Thymus (tissue), 11 donors: ENCODE data around the gene ZNF892. TPM values are rescaled to one million over a fixed set of nuclear protein-coding genes. Genes with fewer than 3 reads are reported as not detected.
"Not testable (repeated sequence)": the region's sequence is repeated elsewhere in the genome, so short reads cannot be mapped to it uniquely, and the experiment has no call there.

Experiments
- DNase-seq, 9 donors: peaks; one replicate each; pipeline ENCODE4 v3.0.0-alpha.2; 2013; ENCODE audit warnings: low spot score in 9 of 9, low read depth in 6 of 9, missing footprints in 1 of 9
- H3K27ac ChIP-seq, 2 donors: one replicate each; pipeline ENCODE4 v1.5.1; 2013; ENCODE audit warnings: control low read depth in 1 of 2, low read depth in 1 of 2, low read length in 1 of 2, mild to moderate bottlenecking in 1 of 2, moderate library complexity in 1 of 2
- H3K27me3 ChIP-seq, 2 donors: one replicate each; pipeline ENCODE4 v1.5.1; 2013; ENCODE audit warnings: low read length in 1 of 2; ENCODE audit not compliant: control insufficient read depth in 2 of 2, insufficient read depth in 1 of 2
- H3K36me3 ChIP-seq, 2 donors: one replicate each; pipeline ENCODE4 v1.5.1; 2013; ENCODE audit warnings: low read length in 1 of 2, mild to moderate bottlenecking in 1 of 2, moderate library complexity in 1 of 2; ENCODE audit not compliant: control insufficient read depth in 2 of 2, insufficient read depth in 2 of 2
- H3K4me1 ChIP-seq, 2 donors: one replicate each; pipeline ENCODE4 v1.5.1; 2013; ENCODE audit warnings: low read length in 2 of 2; ENCODE audit not compliant: control insufficient read depth in 2 of 2, insufficient read depth in 2 of 2
- H3K4me3 ChIP-seq, 2 donors: one replicate each; pipeline ENCODE4 v1.5.1; 2013; ENCODE audit warnings: low read length in 2 of 2, control low read depth in 1 of 2, mild to moderate bottlenecking in 1 of 2
- H3K9me3 ChIP-seq, 2 donors: one replicate each; pipeline ENCODE4 v1.5.1; 2013; ENCODE audit warnings: low read length in 1 of 2, mild to moderate bottlenecking in 1 of 2; ENCODE audit not compliant: control insufficient read depth in 2 of 2, insufficient read depth in 1 of 2
- WGBS: extraction: QIAGEN DNeasy Blood & Tissue Kit; methylation state at CpG from one replicate; pipeline ENCODE4 v1.1.7; 2013; 5-methylcytosine and 5-hydroxymethylcytosine counted together
- polyA plus RNA-seq: library from polyadenylated mRNA; stranded (reverse); fragments of 200-250 nt; gene quantifications from one replicate; pipeline ENCODE4 v1.2.3, GENCODE V29; 2013
- total RNA-seq: library from RNA; stranded (reverse); fragments of 120-200 nt; gene quantifications from one replicate; pipeline ENCODE4 v1.2.4, GENCODE V29; 2013
- donor health status: healthy.

ZNF892 gene
- total and polyA plus RNA-seq, 2 donors = 0.39 to 5.3 TPM

GRCh38 chr2:95238131-95238530 lies 30.8 kb downstream of the ZNF892 start:
- DNase-seq = no peak
- Histone ChIP-seq H3K36me3 (no peaks in the 10 kb centered on the region), H3K4me1 (no peaks in the 10 kb centered on the region), H3K9me3 (peaks cover 0 to 13% of the 10 kb centered on the region in 2 donors), H3K27me3 (no peaks in the 10 kb centered on the region), H3K4me3 (no peak overlapping the region), H3K27ac (no peak overlapping the region)

- WGBS = 97% methylated on average over 5 of the region's 5 CpGs
Measured at GRCh38 chr2:95240091-95240490, 32.8 kb downstream of the ZNF892 start.

GRCh38 chr2:95240556-95240955 lies 33.2 kb downstream of the ZNF892 start:
- Histone ChIP-seq H3K9me3 (peaks cover 0 to 13% of the 10 kb centered on the region in 2 donors), H3K27me3 (no peaks in the 10 kb centered on the region), H3K4me1 (no peaks in the 10 kb centered on the region), H3K36me3 (no peaks in the 10 kb centered on the region), H3K4me3 (no peak overlapping the region), H3K27ac (no peak overlapping the region)
- DNase-seq = no peak
- 95% methylated on average over 5 of the region's 5 CpGs for WGBS

More at GRCh38 chr2:95240091-95240490, 32.8 kb downstream of the ZNF892 start:
- H3K36me3 ChIP-seq = no peaks in the 10 kb centered on the region
- DNase-seq = no peak
- H3K9me3 ChIP-seq = peaks cover 0 to 13% of the 10 kb centered on the region in 2 donors
- no peak overlapping the region for H3K4me3 ChIP-seq
- H3K27me3 ChIP-seq = no peaks in the 10 kb centered on the region
- no peaks in the 10 kb centered on the region for H3K4me1 ChIP-seq
- no peak overlapping the region for H3K27ac ChIP-seq

- not testable (repeated sequence) for H3K4me3 ChIP-seq, H3K36me3 ChIP-seq, H3K4me1 ChIP-seq, H3K27ac ChIP-seq, H3K27me3 ChIP-seq, DNase-seq
- H3K9me3 ChIP-seq = peaks cover 0 to 13% of the 10 kb centered on the region in 2 donors
- WGBS = 93% methylated on average over 1 of the region's 1 CpG
Measured at GRCh38 chr2:95242084-95242483, 34.8 kb downstream of the ZNF892 start.

Other genes starting within 250 kb of the ZNF892 start
- gene MAL, start 181.8 kb upstream of the ZNF892 start, total RNA-seq = 190 TPM
- gene MAL, start 181.8 kb upstream of the ZNF892 start, polyA plus RNA-seq = 143 TPM
- 71.5 TPM for gene MRPS5, start 85.7 kb upstream of the ZNF892 start, total RNA-seq
- gene MRPS5, start 85.7 kb upstream of the ZNF892 start, polyA plus RNA-seq = 161 TPM
- 11.5 TPM for gene ZNF514, start 47.7 kb upstream of the ZNF892 start, total RNA-seq
- 18.6 TPM for gene ZNF514, start 47.7 kb upstream of the ZNF892 start, polyA plus RNA-seq
- 6.3 TPM for gene ZNF2, start 41.7 kb upstream of the ZNF892 start, total RNA-seq
- 2.5 TPM for gene ZNF2, start 41.7 kb upstream of the ZNF892 start, polyA plus RNA-seq
- gene PROM2, start 66.9 kb downstream of the ZNF892 start, total RNA-seq = 2.3 TPM
- gene PROM2, start 66.9 kb downstream of the ZNF892 start, polyA plus RNA-seq = 4.3 TPM
- 21.4 TPM for gene KCNIP3, start 89.8 kb downstream of the ZNF892 start, total RNA-seq
- 5.3 TPM for gene KCNIP3, start 89.8 kb downstream of the ZNF892 start, polyA plus RNA-seq
- 30.2 TPM for gene FAHD2A, start 195.2 kb downstream of the ZNF892 start, total RNA-seq
- 16.9 TPM for gene FAHD2A, start 195.2 kb downstream of the ZNF892 start, polyA plus RNA-seq